OCI-LY7 (cell line): ENCODE measurements around the gene CCT7. TPM values are rescaled to one million over a fixed set of nuclear protein-coding genes. Genes with fewer than 3 reads are reported as not detected.
"Not testable (repeated sequence)": the region's sequence is repeated elsewhere in the genome, so short reads cannot be mapped to it uniquely, and the experiment has no call there.

Source experiments
- BruUV-seq: library from RNA; stranded (reverse); fragments of 400-500 nt; replicated peaks from 2 replicates; lab custom pipeline; 2021; lab: Mats Ljungman, UMichigan
- CTCF ChIA-PET: fragments of 300-600 bp; sonication (Branson Sonifier 250); formaldehyde crosslinking; loops from one replicate; lab custom pipeline; 2022; ENCODE audit warnings: antibody characterized with exemption; ENCODE audit not compliant: unreplicated experiment; lab: Charles Lee
- POLR2A ChIA-PET: fragments of 300-600 bp; sonication (Branson Sonifier 250); formaldehyde crosslinking; loops from one replicate; lab custom pipeline; 2022; ENCODE audit warnings: antibody characterized with exemption; lab: Charles Lee
- DNase-seq: peaks from one replicate; pipeline ENCODE4 v3.0.0-alpha.2; 2015; ENCODE audit warnings: low spot score
- H2AFZ ChIP-seq: fragments of 200-600 bp; sonication (generic), shearing (Covaris generic); 2 replicates; pipeline ENCODE4 v1.6.1; 2014; ENCODE audit warnings: mild to moderate bottlenecking, antibody characterized with exemption, low read length, moderate library complexity
- H3K27ac ChIP-seq: fragments of 200-600 bp; sonication (generic); 2 replicates; pipeline ENCODE4 v1.5.1; 2014; ENCODE audit warnings: mixed run types, low read depth, mild to moderate bottlenecking, moderate library complexity, low read length, inconsistent platforms; ENCODE audit not compliant: poor library complexity, severe bottlenecking
- H3K36me3 ChIP-seq: fragments of 200-600 bp; sonication (generic); 2 replicates; pipeline ENCODE4 v1.6.1; 2014; ENCODE audit warnings: mild to moderate bottlenecking, antibody characterized with exemption, low read length, moderate library complexity, mixed read lengths; ENCODE audit not compliant: insufficient read depth
- H3K4me1 ChIP-seq: fragments of 200-600 bp; sonication (generic); 2 replicates; pipeline ENCODE4 v1.5.1; 2014; ENCODE audit warnings: mild to moderate bottlenecking, low read length; ENCODE audit not compliant: insufficient read depth, poor library complexity, severe bottlenecking
- H3K4me2 ChIP-seq: fragments of 200-600 bp; sonication (generic); 2 replicates; pipeline ENCODE4 v1.6.1; 2014; ENCODE audit warnings: mild to moderate bottlenecking, low read length
- H3K4me3 ChIP-seq: fragments of 200-600 bp; sonication (generic); 2 replicates; pipeline ENCODE4 v1.5.1; 2014; ENCODE audit warnings: mild to moderate bottlenecking, low read depth, low read length; ENCODE audit not compliant: poor library complexity, severe bottlenecking
- H3K79me2 ChIP-seq: fragments of 200-600 bp; sonication (generic); 2 replicates; pipeline ENCODE4 v1.6.1; 2016; ENCODE audit warnings: low read depth, mild to moderate bottlenecking, low read length, moderate library complexity, mixed read lengths; ENCODE audit not compliant: insufficient read depth
- H3K9me2 ChIP-seq: fragments of 200-600 bp; sonication (generic); 2 replicates; pipeline ENCODE4 v1.6.1; 2016; ENCODE audit warnings: mild to moderate bottlenecking, low read length, mixed read lengths; ENCODE audit not compliant: insufficient read depth
- H3K9me3 ChIP-seq: fragments of 200-600 bp; sonication (generic); 2 replicates; pipeline ENCODE4 v1.6.1; 2014; ENCODE audit warnings: mild to moderate bottlenecking, mixed run types, low read length, mixed read lengths
- H4K20me1 ChIP-seq: fragments of 200-600 bp; sonication (generic); 2 replicates; pipeline ENCODE4 v1.6.1; 2014; ENCODE audit warnings: mild to moderate bottlenecking, antibody characterized with exemption, low read length, moderate library complexity, mixed read lengths; ENCODE audit not compliant: insufficient read depth
- EZH2phosphoT487 ChIP-seq: fragments of 200-600 bp; sonication (generic); IDR thresholded peaks from 2 replicates; pipeline ENCODE4 v1.6.1; 2018; ENCODE audit warnings: low read depth, borderline replicate concordance, mild to moderate bottlenecking, mixed run types, antibody characterized with exemption, low read length, moderate library complexity, mixed read lengths
- intact Hi-C: fragments of 100-400 bp; cut with micrococcal nuclease; formaldehyde crosslinking; loops from one replicate; pipeline ENCODE4 v1.10.0; 2022; ENCODE audit not compliant: unreplicated experiment
- total RNA-seq, 2 experiments: library from RNA; depleted of rRNA in 1 of 2; stranded (reverse); fragments of >200 nt in 1 of 2; shearing (Covaris generic) in 1 of 2; gene quantifications; 2 replicates each; pipeline ENCODE4 v1.2.3, GENCODE V29; 2014 to 2022
- TF ChIP-seq, protein P1 (sequence below): fragments of 200-600 bp; sonication (generic); conservative IDR thresholded peaks from 2 replicates; pipeline ENCODE4 v1.5.1; 2014; ENCODE audit warnings: mild to moderate bottlenecking, antibody characterized with exemption, low read length, moderate library complexity, mixed read lengths

CCT7 gene
- total RNA-seq, 2 experiments from 2014 or later: 334 to 347 TPM

DNA sequence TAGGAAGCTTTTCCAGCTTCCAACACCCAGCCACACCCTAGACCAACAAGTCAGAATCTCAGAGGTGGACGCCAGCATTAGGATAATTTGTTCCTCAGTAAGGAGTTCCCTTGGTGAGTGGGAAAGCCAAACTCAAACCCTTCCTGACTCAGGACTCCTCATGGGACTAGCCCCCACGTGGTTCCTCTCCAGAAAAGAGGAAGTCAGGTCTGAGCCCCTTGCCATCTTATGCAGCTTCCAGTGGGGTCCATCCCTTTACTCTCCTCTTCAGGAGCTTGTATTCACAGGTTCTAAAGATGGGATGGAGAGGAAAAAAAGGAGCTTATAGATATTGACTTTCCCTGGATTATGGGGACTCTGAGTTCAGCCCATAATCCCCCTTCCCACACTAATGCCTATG, 46.6 kb upstream of the CCT7 start:
- ChIA-PET CTCF (interaction anchor here (0.6 to 1.3 kb wide), 2 partner anchors 10 to 12 kb away, joined by 3 to 4 read pairs; no protein-coding TSS in a partner anchor), POLR2A (interaction anchor here (0.6 kb wide), 1 partner anchor 1137 kb away, joined by 3 read pairs; no protein-coding TSS in a partner anchor)

DNA sequence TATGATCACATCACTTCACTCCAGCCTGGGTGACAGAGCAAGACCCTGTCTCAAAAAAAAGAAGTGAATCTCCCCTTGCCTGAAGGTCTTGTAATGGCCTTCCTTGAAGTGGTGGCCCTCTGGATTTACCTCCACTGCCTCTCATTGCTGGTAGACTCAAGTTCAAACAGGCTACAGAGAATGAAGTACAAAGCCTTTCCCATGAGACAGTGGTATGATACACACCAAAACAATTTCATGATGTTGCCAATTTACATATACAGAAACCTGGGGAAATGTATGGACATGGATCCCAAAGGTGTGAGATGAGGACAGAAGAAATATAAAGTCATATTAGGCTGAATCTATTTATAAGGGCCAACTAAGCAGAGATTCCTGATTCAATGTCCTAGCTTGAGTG, 36.5 kb upstream of the CCT7 start:
- H2AFZ ChIP-seq: no peak overlapping the region
- no peaks in the 10 kb centered on the region for H4K20me1 ChIP-seq
- H3K4me3 ChIP-seq: no peak overlapping the region
- intact Hi-C loops: no loop called here
- no peak for TF ChIP-seq EZH2phosphoT487
- TF ChIP-seq, protein P1, sequence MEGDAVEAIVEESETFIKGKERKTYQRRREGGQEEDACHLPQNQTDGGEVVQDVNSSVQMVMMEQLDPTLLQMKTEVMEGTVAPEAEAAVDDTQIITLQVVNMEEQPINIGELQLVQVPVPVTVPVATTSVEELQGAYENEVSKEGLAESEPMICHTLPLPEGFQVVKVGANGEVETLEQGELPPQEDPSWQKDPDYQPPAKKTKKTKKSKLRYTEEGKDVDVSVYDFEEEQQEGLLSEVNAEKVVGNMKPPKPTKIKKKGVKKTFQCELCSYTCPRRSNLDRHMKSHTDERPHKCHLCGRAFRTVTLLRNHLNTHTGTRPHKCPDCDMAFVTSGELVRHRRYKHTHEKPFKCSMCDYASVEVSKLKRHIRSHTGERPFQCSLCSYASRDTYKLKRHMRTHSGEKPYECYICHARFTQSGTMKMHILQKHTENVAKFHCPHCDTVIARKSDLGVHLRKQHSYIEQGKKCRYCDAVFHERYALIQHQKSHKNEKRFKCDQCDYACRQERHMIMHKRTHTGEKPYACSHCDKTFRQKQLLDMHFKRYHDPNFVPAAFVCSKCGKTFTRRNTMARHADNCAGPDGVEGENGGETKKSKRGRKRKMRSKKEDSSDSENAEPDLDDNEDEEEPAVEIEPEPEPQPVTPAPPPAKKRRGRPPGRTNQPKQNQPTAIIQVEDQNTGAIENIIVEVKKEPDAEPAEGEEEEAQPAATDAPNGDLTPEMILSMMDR: no peak
- ChIA-PET POLR2A (no interaction called here), CTCF (no interaction called here)
- no peak overlapping the region for H3K4me2 ChIP-seq
- H3K9me2 ChIP-seq: no peaks in the 10 kb centered on the region
- BruUV-seq: no TSS peak
- no peak for DNase-seq
- H3K4me1 ChIP-seq: no peaks in the 10 kb centered on the region
- no peaks in the 10 kb centered on the region for H3K36me3 ChIP-seq
- H3K9me3 ChIP-seq: no peaks in the 10 kb centered on the region
- H3K27ac ChIP-seq: no peak overlapping the region
- H3K79me2 ChIP-seq: no peaks in the 10 kb centered on the region

More for the DNA sequence above, 46.6 kb upstream of the CCT7 start:
- no peaks in the 10 kb centered on the region for H4K20me1 ChIP-seq
- H3K4me3 ChIP-seq: no peak overlapping the region
- TF ChIP-seq, protein P1: no peak
- no peak for TF ChIP-seq EZH2phosphoT487
- DNase-seq: no peak
- H3K27ac ChIP-seq: no peak overlapping the region
- H3K79me2 ChIP-seq: no peaks in the 10 kb centered on the region
- no peak overlapping the region for H2AFZ ChIP-seq
- H3K4me1 ChIP-seq: no peaks in the 10 kb centered on the region
- H3K36me3 ChIP-seq: no peaks in the 10 kb centered on the region
- no TSS peak for BruUV-seq
- no peaks in the 10 kb centered on the region for H3K9me2 ChIP-seq
- intact Hi-C loops: no loop called here
- no peak overlapping the region for H3K4me2 ChIP-seq
- no peaks in the 10 kb centered on the region for H3K9me3 ChIP-seq

DNA sequence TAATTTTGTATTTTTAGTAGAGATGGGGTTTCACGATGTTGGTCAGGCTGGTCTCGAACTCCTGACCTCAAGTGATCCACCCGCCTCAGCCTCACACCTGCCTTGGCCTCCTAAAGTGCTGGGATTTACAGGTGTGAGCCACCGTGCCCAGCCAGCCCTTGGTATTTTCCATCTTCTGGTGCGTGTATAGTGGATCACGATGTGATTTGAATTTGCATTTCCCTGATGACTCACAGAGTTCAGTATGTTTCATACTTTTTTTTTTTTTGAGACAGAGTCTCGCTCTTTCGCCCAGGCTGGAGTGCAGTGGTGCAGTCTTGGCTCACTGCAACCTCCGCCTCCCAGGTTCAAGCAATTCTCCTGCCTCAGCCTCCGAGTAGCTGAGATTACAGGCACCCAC, 33.8 kb upstream of the CCT7 start:
- H3K27ac ChIP-seq, BruUV-seq, H3K4me3 ChIP-seq, CTCF ChIA-PET, H4K20me1 ChIP-seq, H2AFZ ChIP-seq, H3K36me3 ChIP-seq, H3K4me2 ChIP-seq, H3K79me2 ChIP-seq, H3K4me1 ChIP-seq, DNase-seq, H3K9me2 ChIP-seq, H3K9me3 ChIP-seq, intact Hi-C loops, POLR2A ChIA-PET: not testable (repeated sequence)
